ENCODE results near the gene OCLN. TPM values are rescaled to one million over a fixed set of nuclear protein-coding genes. Genes with fewer than 3 reads are reported as not detected.
A peak's percentile ranks its signal among the peaks of the same experiment; 100 is the strongest.
"Not testable (repeated sequence)": the region's sequence is repeated elsewhere in the genome, so short reads cannot be mapped to it uniquely, and the experiment has no call there.

OCLN gene
- total RNA-seq, 1 donor from 2014 or later = 0.53 TPM

- H3K27me3 ChIP-seq = no peaks in the 10 kb centered on the region
- DNase-seq (ENCODE audit: low spot score in 2 of 2) = no peak
- intact Hi-C loops (cut with DNase I) = no loop called here
- H3K36me3 ChIP-seq = no peaks in the 10 kb centered on the region
- no peaks in the 10 kb centered on the region for H3K9me3 ChIP-seq
- no peak overlapping the region for H3K27ac ChIP-seq
- no peaks in the 10 kb centered on the region for H3K4me1 ChIP-seq
- no peak for TF ChIP-seq CTCF (IDR thresholded peaks at IDR 0.05)
- no peak overlapping the region for H3K4me3 ChIP-seq
Measured at GRCh38 chr5:69477170-69477569, 15.4 kb upstream of the OCLN start.

- H3K4me3 ChIP-seq; H3K36me3 ChIP-seq; H3K9me3 ChIP-seq; H3K4me1 ChIP-seq; H3K27me3 ChIP-seq; DNase-seq (ENCODE audit: low spot score in 2 of 2); intact Hi-C loops (cut with DNase I); H3K27ac ChIP-seq: not testable (repeated sequence)
Measured at GRCh38 chr5:69478296-69478695, 14.3 kb upstream of the OCLN start.

DNA sequence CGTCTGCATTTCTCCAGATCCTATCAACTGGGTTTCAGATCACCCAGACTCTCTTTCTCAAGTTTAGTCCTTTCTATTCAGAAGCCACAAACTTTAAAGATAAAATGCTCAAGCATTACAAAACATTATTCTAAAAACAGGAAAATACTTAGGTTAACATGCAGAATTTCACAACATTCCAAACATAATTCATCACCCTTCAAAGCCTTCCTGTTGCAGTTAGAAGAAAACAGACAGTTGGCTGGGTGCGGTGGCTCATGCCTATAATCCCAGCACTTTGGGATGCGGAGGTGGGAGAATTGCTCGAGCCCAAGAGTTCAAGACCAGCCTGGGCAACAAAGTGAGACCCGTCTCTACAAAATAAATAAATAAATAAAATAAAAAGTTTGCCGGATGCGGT lies 7.7 kb upstream of the OCLN start:
- Histone ChIP-seq H3K9me3 (no peaks in the 10 kb centered on the region), H3K4me1 (no peaks in the 10 kb centered on the region), H3K27ac (no peak overlapping the region), H3K27me3 (no peaks in the 10 kb centered on the region), H3K4me3 (no peak overlapping the region), H3K36me3 (no peaks in the 10 kb centered on the region)
- peak in 1 of 2 donors; percentile 12 for DNase-seq (ENCODE audit: low spot score in 2 of 2)
- no peak for TF ChIP-seq CTCF (IDR thresholded peaks at IDR 0.05)
- intact Hi-C loops (cut with DNase I) = no loop called here

GRCh38 chr5:69485471-69485870 lies 7.1 kb upstream of the OCLN start:
- intact Hi-C loops (cut with DNase I) = no loop called here
- Histone ChIP-seq H3K4me1 (no peaks in the 10 kb centered on the region), H3K36me3 (no peaks in the 10 kb centered on the region), H3K27ac (no peak overlapping the region), H3K9me3 (no peaks in the 10 kb centered on the region), H3K4me3 (no peak overlapping the region), H3K27me3 (no peaks in the 10 kb centered on the region)
- DNase-seq (ENCODE audit: low spot score in 2 of 2) = no peak
- no peak for TF ChIP-seq CTCF (IDR thresholded peaks at IDR 0.05)

DNA sequence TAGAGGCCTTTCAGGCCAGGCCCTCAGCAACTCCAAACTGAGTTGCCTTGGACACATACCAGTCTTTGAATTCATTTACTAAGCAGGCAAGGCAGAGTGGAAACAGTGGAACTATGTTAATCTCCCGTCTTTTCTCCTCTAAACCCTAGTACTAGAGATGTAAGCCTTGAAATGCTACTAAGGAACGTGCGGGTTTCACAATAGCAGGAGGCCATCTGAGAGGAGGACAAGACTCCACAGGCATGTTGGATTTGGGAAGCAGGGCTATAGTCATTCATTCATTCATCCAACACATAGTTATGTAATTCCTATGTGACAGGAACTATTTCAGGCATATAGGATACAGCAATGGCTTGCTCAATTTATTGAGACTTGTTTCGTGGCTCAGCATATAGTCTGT lies 3.3 kb upstream of the OCLN start:
- H3K4me3 ChIP-seq = no peak overlapping the region
- H3K27ac ChIP-seq = no peak overlapping the region
- intact Hi-C loops (cut with DNase I) = no loop called here
- H3K36me3 ChIP-seq = no peaks in the 10 kb centered on the region
- no peak for TF ChIP-seq CTCF (IDR thresholded peaks at IDR 0.05)
- no peaks in the 10 kb centered on the region for H3K27me3 ChIP-seq
- peak in 1 of 2 donors; percentile 22 for DNase-seq (ENCODE audit: low spot score in 2 of 2)
- peaks cover 0 to 5% of the 10 kb centered on the region in 2 donors for H3K4me1 ChIP-seq
- no peaks in the 10 kb centered on the region for H3K9me3 ChIP-seq

DNA sequence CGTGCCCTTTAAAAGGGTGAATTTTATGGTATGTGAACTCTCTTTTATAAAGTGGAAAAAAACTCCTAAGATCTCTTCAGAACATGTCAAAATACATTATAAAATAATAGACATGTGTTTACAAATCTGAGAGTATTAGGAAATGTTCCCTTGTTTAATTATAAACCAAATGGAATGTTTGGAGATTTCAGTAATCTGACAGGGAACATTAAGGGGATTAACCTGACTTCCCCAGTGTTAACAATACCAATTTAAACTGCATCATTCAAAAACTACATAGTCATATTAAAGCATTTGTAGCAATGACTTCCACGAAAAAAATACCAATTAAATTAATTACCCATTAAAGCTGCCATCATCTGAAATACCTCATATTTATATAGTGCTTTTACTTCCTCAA lies 1.6 kb upstream of the OCLN start:
- DNase-seq (ENCODE audit: low spot score in 2 of 2) = no peak
- H3K27me3 ChIP-seq = no peaks in the 10 kb centered on the region
- no peak for TF ChIP-seq CTCF (IDR thresholded peaks at IDR 0.05)
- intact Hi-C loops (cut with DNase I) = no loop called here
- no peaks in the 10 kb centered on the region for H3K9me3 ChIP-seq
- no peak overlapping the region for H3K27ac ChIP-seq
- peaks cover 0 to 5% of the 10 kb centered on the region in 2 donors for H3K4me1 ChIP-seq
- H3K4me3 ChIP-seq = no peak overlapping the region
- H3K36me3 ChIP-seq = no peaks in the 10 kb centered on the region

All from ascending aorta (tissue), 2 donors.